Measurements from ENCODE around the gene PAXX. TPM values are rescaled to one million over a fixed set of nuclear protein-coding genes. Genes with fewer than 3 reads are reported as not detected.

The PAXX gene
- total RNA-seq, 1 donor, result 16.6 TPM

GRCh38 chr9:137008312-137008711, 16.1 kb downstream of the PAXX start:
- no peak for TF ChIP-seq CTCF (IDR thresholded peaks at IDR 0.05; ENCODE audit: extremely low read depth, low read depth, low read length)
- no peak overlapping the region for H3K4me2 ChIP-seq (ENCODE audit: insufficient read depth, low read length)
- H2AFZ ChIP-seq (ENCODE audit: low read length), result no peak overlapping the region
- no peaks in the 10 kb centered on the region for H4K20me1 ChIP-seq (ENCODE audit: insufficient read depth, low read length)
- H3K27me3 ChIP-seq (ENCODE audit: insufficient read depth, low read length), result no peaks in the 10 kb centered on the region
- H3K4me3 ChIP-seq (ENCODE audit: insufficient read depth, low read length), result no peak overlapping the region
- no peak overlapping the region for H3K27ac ChIP-seq (ENCODE audit: low read depth, low read length)
- no peaks in the 10 kb centered on the region for H3K9me3 ChIP-seq (ENCODE audit: low read depth, low read length)
- no peak for DNase-seq (ENCODE audit: insufficient read length, low spot score, missing footprints)
- no peaks in the 10 kb centered on the region for H3K36me3 ChIP-seq (ENCODE audit: insufficient read depth, low read length)
- peaks cover 4% of the 10 kb centered on the region for H3K4me1 ChIP-seq (ENCODE audit: insufficient read depth, low read length)
- no peaks in the 10 kb centered on the region for H3K79me2 ChIP-seq (ENCODE audit: insufficient read depth, low read length)

GRCh38 chr9:137009217-137009616, 17.0 kb downstream of the PAXX start:
- no peaks in the 10 kb centered on the region for H3K9me3 ChIP-seq (ENCODE audit: low read depth, low read length)
- H3K4me2 ChIP-seq (ENCODE audit: insufficient read depth, low read length), result no peak overlapping the region
- H3K4me1 ChIP-seq (ENCODE audit: insufficient read depth, low read length), result peaks cover 4% of the 10 kb centered on the region
- no peak overlapping the region for H2AFZ ChIP-seq (ENCODE audit: low read length)
- no peak for TF ChIP-seq CTCF (IDR thresholded peaks at IDR 0.05; ENCODE audit: extremely low read depth, low read depth, low read length)
- no peaks in the 10 kb centered on the region for H3K27me3 ChIP-seq (ENCODE audit: insufficient read depth, low read length)
- no peaks in the 10 kb centered on the region for H3K36me3 ChIP-seq (ENCODE audit: insufficient read depth, low read length)
- no peaks in the 10 kb centered on the region for H4K20me1 ChIP-seq (ENCODE audit: insufficient read depth, low read length)
- H3K27ac ChIP-seq (ENCODE audit: low read depth, low read length), result no peak overlapping the region
- H3K79me2 ChIP-seq (ENCODE audit: insufficient read depth, low read length), result no peaks in the 10 kb centered on the region
- H3K4me3 ChIP-seq (ENCODE audit: insufficient read depth, low read length), result no peak overlapping the region
- DNase-seq (ENCODE audit: insufficient read length, low spot score, missing footprints), result no peak

GRCh38 chr9:137009938-137010732, 17.9 kb downstream of the PAXX start:
- Histone ChIP-seq H3K27ac (ENCODE audit: low read depth, low read length) (no peak overlapping the region), H3K4me3 (ENCODE audit: insufficient read depth, low read length) (no peak overlapping the region), H3K4me2 (ENCODE audit: insufficient read depth, low read length) (no peak overlapping the region), H3K79me2 (ENCODE audit: insufficient read depth, low read length) (no peaks in the 10 kb centered on the region), H2AFZ (ENCODE audit: low read length) (no peak overlapping the region), H3K9me3 (ENCODE audit: low read depth, low read length) (no peaks in the 10 kb centered on the region), H3K4me1 (ENCODE audit: insufficient read depth, low read length) (peaks cover 4% of the 10 kb centered on the region), H3K27me3 (ENCODE audit: insufficient read depth, low read length) (no peaks in the 10 kb centered on the region), H3K36me3 (ENCODE audit: insufficient read depth, low read length) (no peaks in the 10 kb centered on the region), H4K20me1 (ENCODE audit: insufficient read depth, low read length) (no peaks in the 10 kb centered on the region)
- no peak for TF ChIP-seq CTCF (IDR thresholded peaks at IDR 0.05; ENCODE audit: extremely low read depth, low read depth, low read length)
- DNase-seq (ENCODE audit: insufficient read length, low spot score, missing footprints), result no peak

- Histone ChIP-seq H3K79me2 (ENCODE audit: insufficient read depth, low read length) (no peaks in the 10 kb centered on the region), H3K27ac (ENCODE audit: low read depth, low read length) (no peak overlapping the region), H3K27me3 (ENCODE audit: insufficient read depth, low read length) (no peaks in the 10 kb centered on the region), H4K20me1 (ENCODE audit: insufficient read depth, low read length) (no peaks in the 10 kb centered on the region), H3K4me3 (ENCODE audit: insufficient read depth, low read length) (no peak overlapping the region), H3K36me3 (ENCODE audit: insufficient read depth, low read length) (no peaks in the 10 kb centered on the region), H3K4me2 (ENCODE audit: insufficient read depth, low read length) (no peak overlapping the region), H3K9me3 (ENCODE audit: low read depth, low read length) (no peaks in the 10 kb centered on the region), H2AFZ (ENCODE audit: low read length) (no peak overlapping the region), H3K4me1 (ENCODE audit: insufficient read depth, low read length) (peaks cover 4% of the 10 kb centered on the region)
- DNase-seq (ENCODE audit: insufficient read length, low spot score, missing footprints), result no peak
- no peak for TF ChIP-seq CTCF (IDR thresholded peaks at IDR 0.05; ENCODE audit: extremely low read depth, low read depth, low read length)
These were observed 18.9 kb downstream of the PAXX start for GRCh38 chr9:137011156-137011555.

Data from osteoblast (primary cell).